Measurements from ENCODE around the gene TIMP4. TPM values are rescaled to one million over a fixed set of nuclear protein-coding genes. Genes with fewer than 3 reads are reported as not detected.

The TIMP4 gene
- total RNA-seq, 1 donor from 2014 or later = 78.9 TPM

- Histone ChIP-seq H3K27ac (peak overlapping the region; percentile 22 to 30), H3K4me1 (peaks cover 21 to 38% of the 10 kb centered on the region in 2 donors), H3K36me3 (peaks cover 0 to 5% of the 10 kb centered on the region in 2 donors), H3K9me3 (no peaks in the 10 kb centered on the region), H3K27me3 (no peaks in the 10 kb centered on the region), H3K4me3 (no peak overlapping the region)
- TF ChIP-seq CTCF (IDR thresholded peaks at IDR 0.05) = no peak
- intact Hi-C loops (cut with DNase I) = no loop called here
- DNase-seq (ENCODE audit: low spot score in 2 of 2) = no peak
Measured at GRCh38 chr3:12148183-12148940, 10.3 kb downstream of the TIMP4 start.

- no peaks in the 10 kb centered on the region for H3K9me3 ChIP-seq
- no peak for DNase-seq (ENCODE audit: low spot score in 2 of 2)
- H3K4me3 ChIP-seq = no peak overlapping the region
- intact Hi-C loops (cut with DNase I) = no loop called here
- no peaks in the 10 kb centered on the region for H3K27me3 ChIP-seq
- no peak for TF ChIP-seq CTCF (IDR thresholded peaks at IDR 0.05)
- H3K36me3 ChIP-seq = no peaks in the 10 kb centered on the region
- H3K4me1 ChIP-seq = peaks cover 25 to 46% of the 10 kb centered on the region in 2 donors
- peak overlapping the region in 1 of 2 donors; percentile 22 for H3K27ac ChIP-seq
Measured at GRCh38 chr3:12147049-12147780, 11.5 kb downstream of the TIMP4 start.

GRCh38 chr3:12143949-12144504, 14.7 kb downstream of the TIMP4 start:
- Histone ChIP-seq H3K27me3 (no peaks in the 10 kb centered on the region), H3K4me3 (peak overlapping the region in 1 of 2 donors; percentile 9), H3K9me3 (no peaks in the 10 kb centered on the region), H3K4me1 (peaks cover 23 to 45% of the 10 kb centered on the region in 2 donors), H3K27ac (peak overlapping the region; percentile 87 to 96), H3K36me3 (no peaks in the 10 kb centered on the region)
- intact Hi-C loops (cut with DNase I) = loop anchor here (1.0 to 5.0 kb wide), 2 partner anchors 11 to 143 kb away; partner anchors contain the start of gene PPARG
- DNase-seq (ENCODE audit: low spot score in 2 of 2) = peak; percentile 70 to 97
- peak in 1 of 3 experiments; percentile 15 for TF ChIP-seq CTCF (IDR thresholded peaks at IDR 0.05)

GRCh38 chr3:12142476-12142875, 16.2 kb downstream of the TIMP4 start:
- intact Hi-C loops (cut with DNase I) = loop anchor here (5.0 kb wide), 1 partner anchor 145 kb away; the partner anchor contains the start of gene PPARG
- TF ChIP-seq CTCF (IDR thresholded peaks at IDR 0.05) = no peak
- no peaks in the 10 kb centered on the region for H3K27me3 ChIP-seq
- DNase-seq (ENCODE audit: low spot score in 2 of 2) = no peak
- no peak overlapping the region for H3K4me3 ChIP-seq
- peaks cover 18 to 33% of the 10 kb centered on the region in 2 donors for H3K4me1 ChIP-seq
- no peaks in the 10 kb centered on the region for H3K9me3 ChIP-seq
- peak overlapping the region; percentile 87 to 96 for H3K27ac ChIP-seq
- H3K36me3 ChIP-seq = no peaks in the 10 kb centered on the region

GRCh38 chr3:12141350-12141749, 17.4 kb downstream of the TIMP4 start:
- H3K4me1 ChIP-seq = peaks cover 16 to 29% of the 10 kb centered on the region in 2 donors
- H3K36me3 ChIP-seq = no peaks in the 10 kb centered on the region
- H3K27me3 ChIP-seq = no peaks in the 10 kb centered on the region
- H3K27ac ChIP-seq = peak overlapping the region in 1 of 2 donors; percentile 87
- DNase-seq (ENCODE audit: low spot score in 2 of 2) = no peak
- H3K4me3 ChIP-seq = no peak overlapping the region
- intact Hi-C loops (cut with DNase I) = loop anchor here (5.0 kb wide), 1 partner anchor 146 kb away; the partner anchor contains the start of gene PPARG
- H3K9me3 ChIP-seq = no peaks in the 10 kb centered on the region
- no peak for TF ChIP-seq CTCF (IDR thresholded peaks at IDR 0.05)
